Endothelial cell of hepatic sinusoid (primary cell): Measurements from ENCODE around the gene ADAMTS17.

Source experiments
- in situ Hi-C: cut with HindIII; loops from 2 replicates; pipeline ENCODE4 v1.10.0; 2017; ENCODE audit warnings: low sequenced_read_pairs

Gene ADAMTS17

DNA sequence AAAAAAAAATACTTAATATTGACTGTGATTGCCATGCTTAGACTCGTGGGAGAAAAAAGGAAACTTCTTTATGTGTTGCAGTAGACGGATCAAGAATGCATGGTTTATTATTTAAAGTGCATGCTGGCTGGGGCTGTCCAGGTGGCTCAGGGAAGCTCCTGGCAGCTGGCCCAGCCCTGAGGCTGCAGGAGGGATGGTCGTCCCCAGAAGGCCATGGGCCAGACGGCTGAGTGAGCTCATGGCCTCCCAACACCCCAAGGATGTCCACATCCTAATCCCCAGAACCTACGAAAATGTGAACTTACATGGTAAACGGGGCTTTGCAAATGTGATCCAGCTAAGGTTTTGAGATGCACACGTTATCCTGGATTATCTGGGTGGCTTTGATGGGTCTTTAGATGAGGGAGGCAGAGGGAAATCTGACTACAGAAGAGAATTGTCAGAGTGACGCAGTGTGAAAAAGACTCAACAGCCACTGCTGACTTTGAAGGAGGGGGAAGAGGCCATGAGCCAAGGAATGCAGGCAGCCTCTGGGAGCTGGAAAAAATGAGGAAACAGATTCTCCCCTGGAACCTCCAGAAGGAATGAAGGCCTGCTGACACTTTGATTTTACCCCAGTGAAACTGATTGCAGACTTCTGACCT, 29.8 kb downstream of the ADAMTS17 start:
- in situ Hi-C loops: no loop called here

DNA sequence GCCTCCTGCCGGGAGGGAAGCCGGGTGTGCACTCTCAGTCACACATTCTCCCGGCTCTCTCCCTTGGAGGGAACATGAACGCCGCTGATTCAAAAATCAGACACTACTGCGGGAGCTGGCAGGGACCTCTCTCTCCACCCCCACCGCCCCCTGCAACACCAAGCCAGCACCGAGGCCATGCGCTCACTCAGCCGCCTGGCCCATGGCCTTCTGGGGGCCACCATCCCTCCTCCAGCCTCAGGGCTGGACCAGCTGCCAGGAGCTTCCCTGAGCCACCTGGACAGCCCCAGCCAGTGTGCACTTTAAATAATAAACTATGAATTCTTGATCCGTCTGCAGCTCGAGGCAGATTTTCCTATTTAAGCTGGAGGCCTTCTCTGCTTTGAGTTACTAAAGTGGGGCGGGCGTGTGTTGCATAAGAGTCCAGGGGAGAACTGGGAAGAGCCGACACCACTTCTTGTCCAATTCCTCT, 30.6 kb downstream of the ADAMTS17 start:
- in situ Hi-C loops: no loop called here

DNA sequence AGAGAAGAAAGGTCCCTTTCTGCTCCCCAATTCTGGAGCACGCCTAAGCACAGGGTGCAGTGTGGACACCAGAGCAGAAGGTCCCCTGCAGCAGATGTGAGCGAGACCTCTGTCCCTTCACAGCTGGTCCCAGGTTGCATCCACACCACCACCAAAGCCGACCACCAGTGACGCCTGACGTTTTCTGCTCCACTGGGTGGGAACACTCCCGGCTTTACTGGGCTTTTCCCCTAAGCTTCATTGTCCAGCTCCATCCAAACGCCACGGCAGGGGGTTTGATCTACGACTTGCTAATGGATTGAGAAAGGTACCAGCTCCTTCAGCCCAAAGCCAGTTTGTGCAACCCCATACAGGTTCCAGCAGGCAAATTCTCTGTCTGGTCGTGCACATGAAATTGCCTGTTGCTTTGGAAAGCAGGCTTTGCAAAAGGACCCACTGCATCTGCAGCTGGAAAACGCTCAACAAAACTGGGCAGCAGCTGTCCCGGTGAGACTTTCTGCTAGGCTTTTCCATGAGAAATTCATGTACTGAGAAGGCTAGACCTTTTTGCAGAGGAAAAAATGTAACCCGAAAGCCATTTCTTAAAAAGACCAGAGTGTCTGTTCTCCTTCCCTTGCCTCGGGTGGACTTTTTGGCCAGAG, 31.1 kb downstream of the ADAMTS17 start:
- in situ Hi-C loops: no loop called here

- in situ Hi-C loops: no loop called here
Observed at GRCh38 chr15:100310041-100310405, 31.8 kb downstream of the ADAMTS17 start.

DNA sequence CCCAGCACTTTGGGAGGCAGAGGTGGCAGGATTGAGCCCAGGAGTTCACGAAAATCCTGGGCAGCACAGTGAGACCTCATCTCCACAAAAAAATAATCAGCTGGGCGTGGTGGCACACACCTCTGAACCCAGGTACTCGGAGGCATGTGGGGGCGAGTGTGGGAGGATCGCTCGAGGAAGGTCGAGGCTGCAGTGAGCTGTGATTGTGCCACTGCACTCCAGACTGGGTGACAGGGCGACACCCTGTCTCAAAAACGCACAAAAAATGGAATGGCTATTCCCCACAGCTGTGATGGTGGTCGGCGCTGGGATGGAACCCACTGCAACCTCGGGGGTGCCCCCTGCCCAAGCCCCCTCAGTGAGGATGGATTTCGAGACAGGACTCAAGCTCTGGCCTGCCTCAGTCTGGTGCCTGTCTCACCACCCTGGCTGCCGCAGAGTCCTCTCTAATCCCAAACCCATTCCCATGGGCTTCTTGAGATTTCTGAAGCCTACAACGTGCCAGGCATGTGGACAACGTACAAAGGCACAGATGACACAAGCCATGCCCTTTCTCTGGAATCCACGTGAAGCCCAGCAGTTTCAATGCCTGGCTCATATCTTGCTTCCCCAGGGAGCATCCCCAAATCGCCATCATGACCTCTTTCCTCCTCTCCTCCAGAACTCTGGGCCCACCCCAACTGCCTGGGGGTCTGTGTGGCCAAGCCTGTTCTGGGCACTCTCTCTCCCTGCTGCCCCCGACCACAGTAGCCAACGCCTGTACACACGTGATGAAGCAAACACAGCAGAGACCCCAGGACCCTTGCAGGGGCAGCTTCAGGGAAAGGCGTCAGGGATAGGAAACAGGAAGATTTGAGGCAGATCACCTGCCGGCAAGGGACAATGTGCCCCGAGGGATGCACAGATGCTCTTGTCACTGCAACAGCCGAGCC, 32.4 kb downstream of the ADAMTS17 start:
- in situ Hi-C loops: loop anchor here (5.0 kb wide), 1 partner anchor 37 kb away; no protein-coding TSS in a partner anchor

- in situ Hi-C loops: loop anchor here (5.0 kb wide), 1 partner anchor 36 kb away; no protein-coding TSS in a partner anchor
Observed at GRCh38 chr15:100308608-100309007, 33.2 kb downstream of the ADAMTS17 start.

DNA sequence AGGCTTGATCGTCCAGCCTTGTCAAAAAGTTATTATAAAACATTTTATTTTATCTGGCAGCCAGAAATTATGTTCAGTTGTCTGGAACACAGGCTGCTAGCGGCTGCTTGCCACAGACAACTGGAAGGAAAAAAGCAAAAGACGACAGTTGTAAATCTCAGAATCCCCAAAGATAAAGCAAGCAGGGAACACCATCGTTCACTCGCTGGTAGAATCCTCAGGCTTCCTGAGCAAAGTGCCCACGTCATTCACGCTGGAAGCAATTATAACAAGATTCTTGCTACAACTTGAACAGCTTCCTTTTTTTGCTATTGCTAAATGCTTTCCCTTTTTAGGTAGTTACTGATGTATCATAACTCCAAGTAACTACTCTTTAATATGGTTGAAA, 33.6 kb downstream of the ADAMTS17 start:
- in situ Hi-C loops: loop anchor here (5.0 kb wide), 1 partner anchor 36 kb away; no protein-coding TSS in a partner anchor

- in situ Hi-C loops: loop anchor here (5.0 kb wide), 1 partner anchor 35 kb away; no protein-coding TSS in a partner anchor
Observed at GRCh38 chr15:100307241-100308212, 34.2 kb downstream of the ADAMTS17 start.

DNA sequence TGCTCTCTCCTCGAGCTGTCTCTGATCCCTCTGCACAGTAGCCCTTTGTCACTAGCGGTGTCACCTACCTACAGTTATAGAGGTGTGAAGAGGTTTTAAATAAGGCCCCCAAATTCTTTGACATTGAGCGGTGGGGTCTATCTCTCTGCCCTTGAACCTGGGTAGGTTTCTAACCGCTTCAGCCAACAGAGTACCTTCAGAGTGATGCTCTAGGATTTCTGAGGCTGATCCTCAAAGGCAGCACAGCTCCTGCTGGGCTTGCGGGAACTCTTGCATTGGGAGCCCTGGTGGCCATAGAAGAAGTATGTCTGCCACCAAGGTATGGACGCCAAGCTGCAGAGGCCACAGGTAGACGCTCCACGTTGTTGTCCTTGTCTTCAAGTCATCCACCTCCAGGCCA, 35.7 kb downstream of the ADAMTS17 start:
- in situ Hi-C loops: loop anchor here (5.0 kb wide), 1 partner anchor 34 kb away; no protein-coding TSS in a partner anchor

DNA sequence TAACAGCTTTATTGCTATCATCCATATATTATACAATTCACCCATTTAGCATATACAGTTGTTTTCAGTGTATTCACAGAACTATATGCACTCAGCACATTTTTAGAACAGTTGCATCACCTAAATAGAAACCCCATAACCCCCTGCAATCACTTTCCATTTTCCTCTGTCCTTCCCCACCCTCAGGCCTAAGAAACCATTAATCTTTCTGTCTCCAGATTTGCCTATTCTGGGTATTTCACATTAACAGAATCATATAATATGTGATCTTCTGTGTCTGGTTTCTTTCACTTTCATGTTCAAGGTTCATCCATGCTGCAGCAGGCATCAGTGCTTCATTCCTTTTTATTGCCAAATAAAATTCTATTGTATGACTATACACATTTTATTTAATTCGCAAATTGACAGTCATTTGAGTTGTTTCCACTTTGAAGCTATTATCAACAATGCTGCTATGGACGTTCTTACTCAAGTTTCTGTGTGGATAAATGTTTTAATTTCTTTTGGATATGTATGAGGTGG, 39.8 kb downstream of the ADAMTS17 start:
- in situ Hi-C loops: no loop called here

GRCh38 chr15:100298257-100298656, 43.5 kb downstream of the ADAMTS17 start:
- in situ Hi-C loops: no loop called here

GRCh38 chr15:100297812-100298211, 44.0 kb downstream of the ADAMTS17 start:
- in situ Hi-C loops: no loop called here

DNA sequence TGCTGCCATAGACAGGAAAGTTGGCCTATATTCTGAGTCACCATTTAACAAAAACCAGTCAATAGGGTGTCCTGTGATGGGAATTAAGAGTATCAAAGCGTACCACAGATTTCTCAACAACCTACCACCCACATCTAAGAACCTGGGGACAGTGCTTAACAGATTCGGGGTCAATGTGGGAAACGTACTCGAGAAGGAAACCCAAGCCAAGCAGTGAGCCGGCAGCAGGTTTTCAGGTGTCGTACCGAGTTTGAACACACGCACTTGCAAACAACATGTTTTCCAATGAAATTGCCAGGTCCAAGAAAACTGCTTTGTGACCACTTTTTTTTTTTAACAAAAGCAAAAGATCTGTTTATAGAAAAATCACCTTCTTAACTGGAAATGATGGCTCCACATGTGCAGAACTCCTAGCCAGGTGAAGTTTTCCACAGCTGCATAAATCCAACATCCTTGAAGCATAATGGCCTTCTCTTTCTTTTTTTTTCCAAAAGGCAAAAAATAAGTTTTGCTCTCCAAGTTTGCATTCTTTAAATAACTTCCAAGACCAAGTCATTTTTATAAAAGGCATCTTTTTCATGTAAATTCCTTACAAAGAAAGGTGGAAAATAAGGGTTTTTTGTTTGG, 45.7 kb downstream of the ADAMTS17 start:
- in situ Hi-C loops: no loop called here

DNA sequence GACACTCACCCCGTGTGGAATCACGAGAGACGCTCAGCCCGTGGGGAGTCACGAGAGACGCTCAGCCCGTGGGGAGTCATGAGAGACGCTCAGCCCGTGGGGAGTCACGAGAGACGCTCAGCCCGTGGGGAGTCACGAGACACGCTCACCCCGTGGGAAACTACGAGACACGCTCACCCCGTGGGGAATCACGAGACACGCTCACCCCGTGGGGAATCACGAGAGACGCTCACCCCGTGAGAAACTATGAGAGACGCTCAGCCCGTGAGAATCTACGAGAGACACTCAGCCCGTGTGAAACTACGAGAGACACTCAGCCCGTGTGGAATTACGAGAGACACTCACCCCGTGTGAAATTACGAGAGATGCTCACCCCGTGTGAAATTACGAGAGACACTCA, 49.8 kb downstream of the ADAMTS17 start:
- in situ Hi-C loops: no loop called here

GRCh38 chr15:100291106-100291505, 50.7 kb downstream of the ADAMTS17 start:
- in situ Hi-C loops: no loop called here

GRCh38 chr15:100285641-100286295, 56.0 kb downstream of the ADAMTS17 start:
- in situ Hi-C loops: no loop called here

DNA sequence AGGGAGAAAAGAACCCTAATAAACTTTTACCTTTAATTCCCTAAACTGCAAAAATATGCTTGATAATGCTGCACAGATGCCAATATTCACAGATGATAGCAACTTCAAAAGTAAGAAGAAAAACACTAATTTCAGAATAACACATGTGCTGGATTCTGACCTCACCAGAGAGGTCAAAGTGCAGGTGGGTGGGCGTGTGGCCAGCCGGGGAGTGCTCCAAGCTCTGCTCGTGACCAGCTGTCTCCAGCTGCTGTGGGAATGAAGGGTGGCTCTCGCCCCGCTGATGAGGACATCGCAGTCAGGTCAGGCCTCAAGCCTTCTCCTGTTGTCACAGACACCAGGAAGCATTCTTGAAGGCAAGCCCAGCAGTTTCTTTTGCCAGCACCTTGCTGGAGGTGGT, 57.1 kb downstream of the ADAMTS17 start:
- in situ Hi-C loops: no loop called here

GRCh38 chr15:100284191-100284590, 57.6 kb downstream of the ADAMTS17 start:
- in situ Hi-C loops: no loop called here
